Measurements from ENCODE around the gene MIP.

MIP gene

DNA sequence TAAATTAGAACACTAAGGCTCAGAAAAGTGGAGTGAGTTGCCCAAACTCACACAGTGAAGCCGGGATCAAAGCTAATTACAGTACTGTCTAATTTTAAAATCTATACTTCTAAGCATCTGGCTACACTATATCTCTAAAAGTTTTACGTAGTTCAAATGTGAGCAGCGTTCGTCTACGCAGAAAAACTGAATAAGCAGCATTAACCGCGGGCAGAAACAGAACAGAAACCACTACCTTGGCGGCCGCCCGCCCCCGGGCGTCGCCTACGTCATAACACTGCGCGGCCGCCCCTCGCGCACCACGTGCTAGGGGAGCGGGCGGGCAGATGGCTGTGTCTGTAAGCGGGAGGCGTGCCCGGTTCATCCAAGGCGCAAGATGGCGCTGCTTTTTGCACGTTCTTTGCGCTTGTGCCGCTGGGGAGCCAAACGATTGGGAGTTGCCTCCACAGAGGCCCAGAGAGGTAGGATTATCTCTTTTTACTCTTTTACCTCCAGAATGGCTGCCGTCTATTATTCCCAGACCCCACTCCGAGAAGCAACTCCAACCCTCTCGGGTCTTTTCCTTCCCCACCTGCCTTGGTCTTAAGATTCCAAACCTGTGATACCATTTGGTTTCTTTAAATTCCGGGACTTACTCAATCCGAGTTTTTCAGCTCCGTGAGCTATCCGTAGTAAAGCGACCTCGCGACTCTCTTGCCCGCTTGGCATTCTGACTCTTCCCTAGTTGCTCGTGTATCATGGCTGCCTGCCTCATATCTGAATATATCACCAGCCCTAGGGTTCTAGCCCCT lies 14.0 kb upstream of the MIP start, which contains the start of gene SPRYD4:
SPRYD4 (plus strand) TSS at position 363 of the 791 bp plus-strand sequence; CDS start at position 377, 14 bp downstream.
- CTCF ChIA-PET: interaction anchor here (0.6 to 1.3 kb wide), 5 partner anchors 14 to 278 kb away, joined by 3 read pairs; partner anchors contain the start of genes ANKRD52, CNPY2 and MIP
- POLR2A ChIA-PET: interaction anchor here (0.6 kb wide), 1 partner anchor 254 kb away, joined by 3 read pairs; no protein-coding TSS in a partner anchor

DNA sequence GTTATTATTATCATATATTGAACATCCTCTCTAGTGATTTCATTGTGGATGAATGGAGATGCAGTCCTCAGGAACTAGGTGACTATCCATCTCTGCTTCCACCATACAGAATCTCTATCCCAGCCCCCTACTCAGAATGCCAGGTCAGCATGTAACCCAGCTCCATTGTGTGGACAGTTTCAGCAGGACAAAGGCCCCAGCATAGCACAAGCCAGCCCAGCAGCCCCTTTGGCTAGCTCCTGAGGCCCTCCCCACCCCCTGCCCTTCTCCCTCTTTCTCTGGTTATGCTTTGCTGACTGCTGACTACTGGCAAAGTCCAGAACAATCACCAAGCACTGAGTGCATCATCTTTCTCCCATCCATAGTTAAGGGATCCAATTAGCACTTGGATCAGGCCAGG lies 8.1 kb upstream of the MIP start:
- POLR2A ChIA-PET: interaction anchor here (0.9 kb wide), 1 partner anchor 104 kb away, joined by 3 read pairs; no protein-coding TSS in a partner anchor
- DNase-seq (ENCODE audit: low read depth, low spot score): no peak
- CTCF ChIA-PET: interaction anchor here (0.6 to 6.8 kb wide), 17 partner anchors 11 to 271 kb away, joined by 3 to 100 read pairs (median 15); partner anchors contain the start of genes ANKRD52, APOF, CNPY2 and COQ10A
- H3K4me3 ChIP-seq (ENCODE audit: low read depth, low read length): no peak overlapping the region
- TF ChIP-seq, protein P1, sequence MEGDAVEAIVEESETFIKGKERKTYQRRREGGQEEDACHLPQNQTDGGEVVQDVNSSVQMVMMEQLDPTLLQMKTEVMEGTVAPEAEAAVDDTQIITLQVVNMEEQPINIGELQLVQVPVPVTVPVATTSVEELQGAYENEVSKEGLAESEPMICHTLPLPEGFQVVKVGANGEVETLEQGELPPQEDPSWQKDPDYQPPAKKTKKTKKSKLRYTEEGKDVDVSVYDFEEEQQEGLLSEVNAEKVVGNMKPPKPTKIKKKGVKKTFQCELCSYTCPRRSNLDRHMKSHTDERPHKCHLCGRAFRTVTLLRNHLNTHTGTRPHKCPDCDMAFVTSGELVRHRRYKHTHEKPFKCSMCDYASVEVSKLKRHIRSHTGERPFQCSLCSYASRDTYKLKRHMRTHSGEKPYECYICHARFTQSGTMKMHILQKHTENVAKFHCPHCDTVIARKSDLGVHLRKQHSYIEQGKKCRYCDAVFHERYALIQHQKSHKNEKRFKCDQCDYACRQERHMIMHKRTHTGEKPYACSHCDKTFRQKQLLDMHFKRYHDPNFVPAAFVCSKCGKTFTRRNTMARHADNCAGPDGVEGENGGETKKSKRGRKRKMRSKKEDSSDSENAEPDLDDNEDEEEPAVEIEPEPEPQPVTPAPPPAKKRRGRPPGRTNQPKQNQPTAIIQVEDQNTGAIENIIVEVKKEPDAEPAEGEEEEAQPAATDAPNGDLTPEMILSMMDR (IDR thresholded peaks at IDR 0.05; ENCODE audit: insufficient read depth, low read length, missing control alignments): no peak

More for the DNA sequence above, 14.0 kb upstream of the MIP start, which contains the start of gene SPRYD4:
- H3K4me3 ChIP-seq (ENCODE audit: low read depth, low read length): peak within 1 kb of the TSS; percentile 84
- TF ChIP-seq, protein P1 (IDR thresholded peaks at IDR 0.05; ENCODE audit: insufficient read depth, low read length, missing control alignments): peak; percentile 50
- DNase-seq (ENCODE audit: low read depth, low spot score): peak; percentile 36

DNA sequence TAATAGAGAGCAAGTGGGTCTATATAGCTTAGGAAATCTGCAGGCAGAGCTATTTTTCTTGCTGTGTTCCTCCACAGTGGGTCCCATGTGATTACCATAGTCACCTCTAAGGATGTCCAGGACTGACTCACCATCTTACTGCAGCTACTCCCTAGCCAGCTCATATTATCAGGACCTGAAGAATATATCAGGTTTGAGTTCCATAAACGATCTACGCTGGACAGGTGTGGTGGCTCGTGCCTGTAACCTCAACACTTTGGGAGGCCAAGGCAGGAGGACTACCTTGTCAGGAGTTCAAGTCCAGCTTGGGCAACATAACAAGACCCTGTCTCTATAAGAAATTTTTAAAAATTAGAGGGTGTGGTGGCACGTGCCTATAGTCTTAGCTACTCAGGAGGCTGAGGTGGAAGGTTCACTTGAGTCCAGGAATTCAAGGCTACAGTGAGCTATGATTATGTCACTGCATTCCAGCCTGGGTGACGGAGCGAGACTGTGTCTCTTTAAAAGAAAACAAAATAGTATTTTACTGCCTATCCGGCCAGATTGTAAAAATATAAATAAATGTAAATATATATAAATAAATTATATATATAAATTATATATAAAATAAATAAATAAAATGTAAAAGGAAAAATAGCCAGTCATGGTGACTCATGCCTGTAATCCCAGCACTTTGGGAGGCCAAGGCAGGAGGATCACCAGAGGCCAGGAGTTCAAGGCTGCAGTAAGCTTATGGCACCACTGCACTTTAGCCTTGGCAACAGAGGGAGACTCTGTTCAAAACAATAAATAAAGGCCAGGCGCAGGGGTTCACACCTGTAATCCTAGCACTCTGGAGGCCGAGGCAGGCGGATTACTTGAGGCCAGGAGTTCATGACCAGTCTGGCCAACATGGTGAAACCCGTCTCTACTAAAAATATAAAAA lies 7.0 kb upstream of the MIP start:
- no peak for DNase-seq (ENCODE audit: low read depth, low spot score)
- TF ChIP-seq, protein P1 (IDR thresholded peaks at IDR 0.05; ENCODE audit: insufficient read depth, low read length, missing control alignments): no peak
- CTCF ChIA-PET: interaction anchor here (1.0 to 6.8 kb wide), 11 partner anchors 10 to 272 kb away, joined by 3 to 100 read pairs (median 6); partner anchors contain the start of genes ANKRD52, APOF, CNPY2 and COQ10A

DNA sequence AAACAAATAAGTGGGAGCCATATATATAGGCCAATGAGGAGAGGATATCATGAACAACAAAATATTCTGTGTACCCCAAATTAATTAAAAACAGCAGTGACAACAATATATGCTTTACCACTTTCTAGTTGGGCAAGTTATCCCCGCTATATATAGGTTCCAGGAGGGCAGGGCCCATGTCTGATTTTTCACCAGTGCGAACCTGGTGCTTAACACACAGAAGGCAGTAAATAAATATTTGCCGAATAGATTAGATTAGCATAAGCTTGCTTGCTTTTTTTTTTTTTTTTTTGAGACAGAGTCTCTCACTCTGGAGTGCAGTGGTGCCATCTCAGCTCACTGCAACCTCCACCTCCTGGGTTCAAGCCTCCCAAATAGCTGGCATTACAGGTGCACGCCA lies 3.4 kb upstream of the MIP start:
- no peak for DNase-seq (ENCODE audit: low read depth, low spot score)
- ChIA-PET POLR2A (no interaction called here), CTCF (interaction anchor here (0.9 to 1.1 kb wide), 2 partner anchors 141 to 201 kb away, joined by 3 read pairs; no protein-coding TSS in a partner anchor)
- H3K4me3 ChIP-seq (ENCODE audit: low read depth, low read length): no peak overlapping the region
- TF ChIP-seq, protein P1 (IDR thresholded peaks at IDR 0.05; ENCODE audit: insufficient read depth, low read length, missing control alignments): no peak

More for the DNA sequence above, 7.0 kb upstream of the MIP start:
- POLR2A ChIA-PET: interaction anchor here (1.1 kb wide), 1 partner anchor 145 kb away, joined by 3 read pairs; the partner anchor contains the start of gene CNPY2
- no peak overlapping the region for H3K4me3 ChIP-seq (ENCODE audit: low read depth, low read length)

DNA sequence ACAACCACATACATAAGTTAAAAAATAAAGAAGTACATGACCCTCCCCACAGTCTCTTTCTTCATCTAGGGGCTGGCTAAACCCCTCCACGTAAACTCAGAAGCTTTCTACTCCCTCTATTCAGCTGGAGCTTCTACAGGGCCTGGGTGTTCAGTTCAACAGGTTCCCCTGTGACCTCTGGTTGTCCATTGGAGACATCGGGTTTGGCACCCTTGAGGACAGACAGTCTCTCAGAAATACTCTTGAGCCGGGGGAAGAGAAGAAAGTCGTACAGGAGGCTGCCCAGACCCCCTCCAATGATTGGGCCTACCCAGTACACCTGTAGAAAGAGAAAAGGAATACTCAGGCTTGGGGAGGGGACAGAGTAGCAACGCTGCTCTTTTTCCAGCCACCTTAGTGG lies 3.3 kb downstream of the MIP start:
- no peak overlapping the region for H3K4me3 ChIP-seq (ENCODE audit: low read depth, low read length)
- TF ChIP-seq, protein P1 (IDR thresholded peaks at IDR 0.05; ENCODE audit: insufficient read depth, low read length, missing control alignments): no peak
- DNase-seq (ENCODE audit: low read depth, low spot score): no peak
- POLR2A ChIA-PET: no interaction called here
- CTCF ChIA-PET: interaction anchor here (0.8 to 8.8 kb wide), 3 partner anchors 12 to 97 kb away, joined by 3 to 100 read pairs (median 4); no protein-coding TSS in a partner anchor
